GM21786 (cell line): ENCODE data around the gene SMPD3.
A peak's percentile ranks its signal among the peaks of the same experiment; 100 is the strongest.

Experiments
- ATAC-seq: cut with Tn5 transposase; IDR thresholded peaks from one replicate; pipeline ENCODE4 v1.9.1; 2021; ENCODE audit not compliant: unreplicated experiment

The SMPD3 gene

DNA sequence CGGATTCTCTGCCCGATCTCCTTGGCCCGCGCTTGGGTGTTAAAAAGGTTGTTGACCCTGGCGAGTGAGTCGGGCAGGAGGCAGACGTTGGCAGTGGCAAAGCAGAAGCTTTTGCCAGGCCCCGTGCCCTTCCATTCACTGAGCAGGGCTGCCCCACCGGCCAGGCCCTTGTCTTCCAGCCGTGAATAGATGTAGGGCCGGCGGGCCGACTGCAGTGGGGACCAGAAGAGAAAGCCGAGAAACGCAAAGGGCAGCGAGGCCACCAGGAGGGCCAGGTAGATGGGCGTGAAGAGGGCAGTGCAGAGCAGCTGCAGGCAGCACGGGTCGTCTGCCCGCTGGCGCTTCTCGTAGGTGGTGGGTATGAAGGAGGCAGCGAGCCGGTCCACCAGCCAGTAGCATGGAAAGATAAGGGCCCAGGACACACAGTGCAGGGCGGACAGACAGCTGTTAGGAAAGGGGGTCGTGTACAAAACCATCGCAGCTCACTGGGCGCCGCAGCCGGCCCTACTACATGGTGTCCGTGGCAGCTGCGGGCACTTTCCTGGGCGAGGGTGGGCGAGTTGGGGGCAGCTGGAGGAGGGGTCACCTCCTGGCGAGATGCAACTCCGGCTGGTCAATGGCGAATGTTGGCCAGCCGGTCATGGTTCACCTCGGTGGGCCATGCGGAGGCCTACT is 76.5 kb downstream of the SMPD3 start:
- ATAC-seq: no peak

- ATAC-seq: no peak
Observed at GRCh38 chr16:68371276-68371651, 77.0 kb downstream of the SMPD3 start.

DNA sequence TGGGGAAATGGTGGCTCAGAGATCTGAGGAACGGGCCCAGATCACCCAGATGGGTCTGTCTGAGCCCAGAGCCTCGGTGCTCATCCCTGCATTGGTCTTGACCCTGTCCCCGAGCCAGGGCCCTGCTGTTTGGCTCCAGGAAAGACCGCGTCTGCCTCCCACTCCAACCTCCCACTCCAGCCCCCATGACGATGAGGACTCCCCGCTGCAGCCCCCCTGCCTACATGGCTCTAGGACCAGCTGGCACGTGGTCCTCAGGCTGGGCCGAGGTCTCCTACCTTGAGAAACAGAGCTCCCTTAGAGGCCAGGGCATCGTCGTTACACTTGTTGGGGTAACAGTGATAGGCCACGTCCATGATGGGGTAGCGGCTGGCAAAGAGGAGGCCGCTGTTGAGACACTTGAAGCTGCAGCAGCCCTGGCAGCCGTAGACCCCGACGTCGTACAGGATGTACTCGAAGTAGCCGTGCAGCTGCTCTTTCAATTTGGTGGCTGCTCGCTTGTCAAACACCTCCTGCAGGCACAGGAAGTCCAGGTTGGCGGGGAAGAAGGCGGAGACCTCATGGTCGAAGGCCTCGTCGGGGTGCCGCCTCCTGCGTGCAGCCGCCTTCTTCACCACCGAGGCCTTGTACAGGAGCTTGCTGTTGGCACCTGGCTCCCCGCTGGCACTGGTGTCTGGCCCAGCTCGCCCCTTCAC is 77.6 kb downstream of the SMPD3 start:
- ATAC-seq: no peak

DNA sequence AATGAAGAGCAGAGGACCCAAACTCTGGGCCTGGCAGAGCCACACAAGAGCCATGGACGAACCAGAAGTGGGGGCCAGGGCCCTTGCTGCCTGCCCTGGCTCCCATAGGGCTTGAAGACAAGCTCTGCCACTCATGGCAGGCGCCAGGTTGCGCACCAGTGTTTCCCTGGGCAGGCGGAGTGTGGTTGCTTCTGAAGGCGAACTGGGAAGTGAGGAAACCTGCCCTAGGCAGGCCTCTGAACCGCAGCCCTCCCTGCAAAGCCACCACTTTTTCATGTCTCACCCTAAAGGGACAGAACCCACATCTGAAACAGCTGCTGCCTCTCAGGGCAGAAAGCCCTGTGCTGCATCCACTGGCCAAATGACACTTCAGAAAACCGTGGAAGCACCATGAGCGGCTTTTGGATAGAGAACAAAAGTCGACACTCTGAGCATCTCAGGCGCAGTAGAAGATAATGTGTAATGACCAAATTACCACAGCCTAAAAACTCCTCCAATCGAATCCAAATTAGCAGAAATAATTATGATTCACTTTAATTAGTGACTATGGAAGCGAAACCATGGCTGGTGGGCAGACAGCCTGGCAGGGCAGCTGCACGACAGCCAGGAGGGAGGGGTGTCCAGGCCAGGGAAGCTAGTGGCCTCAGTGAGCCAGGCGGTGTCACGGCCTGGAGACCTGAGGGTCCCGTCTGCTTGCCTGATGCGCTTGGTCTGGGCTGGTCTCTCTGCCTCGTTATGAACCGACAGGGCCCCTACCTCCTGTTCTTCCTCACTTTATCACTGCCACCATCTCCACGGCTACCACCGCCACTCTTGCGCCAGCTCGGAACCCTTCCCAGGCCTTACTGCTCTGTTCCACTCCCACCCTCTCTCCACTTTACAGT is 78.4 kb downstream of the SMPD3 start:
- peak; percentile 66 for ATAC-seq

DNA sequence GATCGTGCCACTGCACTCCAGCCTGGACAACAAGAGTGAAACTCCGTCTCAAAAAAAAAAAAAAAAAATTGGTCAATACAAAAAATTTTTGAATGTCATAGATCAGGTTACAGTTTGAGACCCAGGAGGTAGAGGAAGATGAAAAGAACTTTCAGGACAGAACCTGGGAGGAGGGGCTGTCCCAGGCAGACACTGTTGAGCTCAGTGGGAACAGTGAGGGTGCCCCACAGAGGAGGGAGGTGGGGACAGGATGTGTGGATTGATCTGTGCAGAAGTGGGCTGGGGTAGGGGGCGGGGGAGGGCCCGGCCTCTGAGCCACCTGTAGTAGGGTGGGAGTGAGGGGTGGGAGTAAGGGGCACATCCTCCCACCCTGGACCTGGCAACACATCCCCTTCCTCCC is 79.1 kb downstream of the SMPD3 start:
- ATAC-seq: no peak

GRCh38 chr16:68368301-68368888 is 79.9 kb downstream of the SMPD3 start:
- no peak for ATAC-seq

- no peak for ATAC-seq
Observed at GRCh38 chr16:68367891-68368290, 80.4 kb downstream of the SMPD3 start.

DNA sequence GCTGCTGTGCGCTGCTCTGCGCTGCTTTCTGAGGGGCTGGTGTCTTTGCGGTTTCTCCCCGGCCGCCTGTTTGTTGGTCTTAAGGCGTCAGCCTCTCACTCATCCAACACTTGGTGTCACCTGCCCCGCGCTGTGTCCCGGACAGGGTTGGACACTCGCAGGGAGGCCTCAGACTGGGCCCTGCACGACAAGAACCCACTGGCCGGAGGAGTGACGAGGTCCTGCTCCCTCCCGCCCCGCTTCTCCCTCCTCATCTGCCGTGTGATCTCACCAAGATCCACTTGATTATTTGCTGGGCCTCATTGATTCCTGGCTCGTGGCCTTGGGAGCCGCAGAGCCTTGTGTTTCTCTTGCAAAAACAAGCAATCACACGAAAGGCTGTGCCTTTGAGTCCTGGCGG is 80.9 kb downstream of the SMPD3 start:
- no peak for ATAC-seq

GRCh38 chr16:68367030-68367429 is 81.3 kb downstream of the SMPD3 start:
- no peak for ATAC-seq

DNA sequence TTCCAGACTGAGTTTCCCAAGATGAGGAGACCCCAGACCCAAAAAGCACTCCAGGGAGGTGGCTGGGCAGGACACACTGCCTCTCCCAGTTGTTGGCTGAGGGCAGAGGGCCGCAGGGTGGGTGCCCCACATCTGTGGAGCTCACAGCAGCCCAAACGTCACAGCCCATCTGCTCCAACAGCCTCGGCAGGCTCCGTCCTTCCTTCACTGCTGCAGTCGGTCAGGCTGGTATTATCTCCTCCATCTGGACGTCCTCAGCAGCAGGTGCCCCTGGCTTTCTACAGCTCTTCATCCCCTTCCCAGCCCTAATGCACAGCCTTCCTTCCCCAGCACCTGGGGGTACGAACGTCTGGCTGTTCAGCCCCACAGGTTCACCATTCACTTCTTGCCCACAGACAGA is 82.2 kb downstream of the SMPD3 start:
- no peak for ATAC-seq

DNA sequence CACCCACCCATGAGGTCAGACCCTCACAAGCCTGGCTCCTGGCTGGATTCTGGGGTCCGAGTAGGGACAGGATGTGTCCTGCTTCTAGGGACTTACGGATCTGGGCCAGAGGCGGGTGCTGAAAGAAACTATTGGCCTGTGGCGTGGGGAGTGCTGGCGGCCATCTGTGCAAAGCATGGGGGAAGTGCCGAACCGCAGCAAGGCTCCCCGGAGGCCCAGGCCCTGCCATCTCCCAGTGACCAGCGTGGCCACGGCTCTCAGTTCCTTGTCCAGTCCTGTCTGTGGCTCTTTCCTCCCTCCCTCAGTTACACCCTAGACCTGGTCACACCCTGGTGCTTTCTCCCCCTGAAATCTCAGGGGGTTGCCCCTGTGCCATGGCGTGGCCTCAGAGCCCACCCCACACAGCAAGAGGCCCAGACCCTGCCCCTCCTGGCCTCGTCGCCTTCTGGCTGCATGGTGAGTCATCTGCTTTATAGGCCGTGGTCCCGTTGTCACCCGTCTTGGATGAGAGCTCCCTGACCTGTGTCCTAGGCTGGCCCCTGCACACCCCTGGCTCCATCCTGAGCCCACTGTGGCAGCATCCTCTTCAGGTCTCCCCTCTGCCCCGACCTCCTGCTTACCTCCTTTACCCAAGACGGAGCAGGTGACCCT is 83.0 kb downstream of the SMPD3 start:
- no peak for ATAC-seq

- no peak for ATAC-seq
Observed at GRCh38 chr16:68364561-68364998, 83.7 kb downstream of the SMPD3 start.

DNA sequence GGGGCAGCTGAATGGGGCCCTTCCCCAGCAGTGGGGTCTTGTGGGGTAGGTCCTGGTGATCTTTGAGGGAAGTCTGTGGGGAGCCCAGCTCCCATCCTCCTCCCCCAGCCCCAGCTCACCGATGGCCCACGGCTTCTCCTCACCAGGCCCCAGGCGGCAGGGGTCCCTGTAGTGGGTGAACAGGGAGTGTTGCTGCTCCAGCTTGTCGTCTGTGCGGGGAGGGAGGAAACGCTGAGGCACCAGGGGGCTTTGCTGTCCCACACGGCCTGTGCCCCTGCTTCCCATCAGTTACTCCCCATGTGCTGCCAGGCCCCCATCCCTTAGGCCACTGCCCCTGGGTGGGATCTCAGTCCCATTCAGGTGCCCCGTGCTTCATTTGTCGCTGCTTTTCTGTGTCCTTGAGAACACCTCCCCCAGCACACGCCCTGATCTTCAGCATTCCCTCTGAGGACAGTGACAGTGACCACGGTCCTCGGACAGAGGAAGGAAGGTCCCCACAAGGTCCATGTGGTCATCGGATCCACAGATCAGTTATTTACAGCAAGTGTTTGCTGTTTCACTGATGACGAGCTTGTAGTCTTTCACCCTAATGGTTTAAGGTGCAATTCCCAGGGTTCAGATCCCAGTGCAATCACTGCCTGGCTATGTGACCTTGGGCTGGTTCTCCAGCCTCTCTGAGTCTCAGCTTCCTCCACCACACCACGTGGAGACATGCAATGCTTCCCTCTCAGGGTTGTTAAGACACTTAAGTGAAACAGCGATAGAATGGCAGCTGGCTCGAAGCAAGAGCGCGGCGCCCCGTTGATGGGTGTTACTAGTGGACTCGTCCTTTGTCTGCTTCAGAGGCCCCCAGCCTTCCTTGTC is 84.4 kb downstream of the SMPD3 start:
- ATAC-seq: no peak

- no peak for ATAC-seq
Observed at GRCh38 chr16:68362947-68363657, 85.2 kb downstream of the SMPD3 start.

DNA sequence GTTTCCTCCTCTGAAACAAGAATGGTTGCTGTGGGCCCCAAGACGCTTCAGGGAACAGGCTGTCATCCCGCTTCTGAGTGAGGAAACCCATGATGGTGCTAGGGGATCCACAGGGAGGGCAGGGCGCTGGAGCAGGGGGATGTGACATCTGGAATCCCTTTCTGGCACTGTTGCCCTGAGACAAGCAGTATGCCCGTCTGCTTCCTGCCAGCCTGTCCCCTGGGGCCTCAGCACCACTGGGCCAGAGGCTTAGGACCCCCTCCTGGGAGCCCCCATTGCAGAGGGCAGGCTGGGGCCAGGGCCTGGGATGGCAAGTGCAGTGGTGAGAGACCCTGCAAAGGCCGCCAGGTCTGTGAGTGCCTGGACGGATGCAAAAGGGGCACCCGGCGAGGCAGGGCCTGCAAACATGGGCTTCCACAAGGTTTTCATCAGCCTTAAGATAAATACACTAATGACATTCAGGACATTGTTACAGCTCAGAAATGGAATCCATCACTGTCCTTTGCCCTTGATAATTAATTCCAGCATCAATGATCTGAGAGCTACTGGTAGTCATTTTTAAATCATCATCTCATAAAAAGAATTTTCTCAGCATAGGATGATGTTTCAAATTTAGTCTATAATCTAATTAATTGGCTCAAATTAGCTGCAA is 85.9 kb downstream of the SMPD3 start:
- ATAC-seq: no peak

- ATAC-seq: no peak
Observed at GRCh38 chr16:68361485-68361884, 86.8 kb downstream of the SMPD3 start.

DNA sequence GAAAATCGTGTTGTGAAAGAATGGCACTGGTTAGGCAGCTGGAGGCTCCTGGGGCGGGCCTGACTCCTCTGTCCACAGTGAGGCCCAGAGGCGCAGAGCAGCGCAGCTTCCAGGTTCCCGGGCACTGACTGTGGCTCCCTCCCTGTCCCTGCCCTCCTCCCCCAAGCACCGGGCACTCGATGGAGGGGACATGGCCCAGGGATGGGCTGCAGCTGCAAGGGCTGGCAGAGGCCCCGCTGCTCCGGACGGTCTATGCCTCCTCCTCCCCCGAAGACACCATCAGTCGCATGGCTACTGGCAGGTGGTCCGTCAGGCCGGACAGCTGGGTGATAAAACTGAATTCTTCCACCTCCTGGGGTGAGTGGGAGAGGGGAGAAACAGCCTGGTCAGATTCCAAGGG is 87.4 kb downstream of the SMPD3 start:
- no peak for ATAC-seq

GRCh38 chr16:68360547-68360946 is 87.8 kb downstream of the SMPD3 start:
- ATAC-seq: no peak
